Astrocyte (in vitro differentiated cells and primary cell): ENCODE results near the gene CFAP43. TPM values are rescaled to one million over a fixed set of nuclear protein-coding genes. Genes with fewer than 3 reads are reported as not detected.

ENCODE experiments used
- DNase-seq: peaks from one replicate; pipeline ENCODE4 v3.0.0-alpha.2; 2010; ENCODE audit warnings: low read depth
- FAIRE-seq: peaks from 2 replicates; lab custom pipeline; 2011; peaks lifted over from hg19 to GRCh38; lab: Jason Lieb, UNC
- H2AFZ ChIP-seq: 2 replicates; pipeline ENCODE4 v1.6.0; 2012; ENCODE audit warnings: low read depth, low read length, inconsistent platforms
- H3K27ac ChIP-seq: 2 replicates; pipeline ENCODE4 v1.5.1; 2011; ENCODE audit warnings: low read depth, low read length, inconsistent platforms
- H3K27me3 ChIP-seq: 2 replicates; pipeline ENCODE4 v1.6.0; 2011; ENCODE audit warnings: low read length, inconsistent platforms; ENCODE audit not compliant: insufficient read depth
- H3K36me3 ChIP-seq: 2 replicates; pipeline ENCODE4 v1.5.1; 2011; ENCODE audit warnings: low read length, inconsistent platforms; ENCODE audit not compliant: insufficient read depth
- H3K4me1 ChIP-seq: 2 replicates; pipeline ENCODE4 v1.5.1; 2011; ENCODE audit warnings: low read length, inconsistent platforms; ENCODE audit not compliant: insufficient read depth
- H3K4me2 ChIP-seq: 2 replicates; pipeline ENCODE4 v1.6.0; 2012; ENCODE audit warnings: low read length, inconsistent platforms
- H3K4me3 ChIP-seq: 2 replicates; pipeline ENCODE4 v1.5.1; 2011; ENCODE audit warnings: low read depth, mild to moderate bottlenecking, low read length, inconsistent platforms; ENCODE audit not compliant: insufficient read depth
- H3K79me2 ChIP-seq: 2 replicates; pipeline ENCODE4 v1.6.0; 2012; ENCODE audit warnings: mild to moderate bottlenecking, low read length, inconsistent platforms; ENCODE audit not compliant: insufficient read depth
- H3K9ac ChIP-seq: 2 replicates; pipeline ENCODE4 v1.6.0; 2012; ENCODE audit warnings: mild to moderate bottlenecking, low read length, inconsistent platforms
- H3K9me3 ChIP-seq: 2 replicates; pipeline ENCODE4 v1.5.1; 2012; ENCODE audit warnings: low read depth, mild to moderate bottlenecking, low read length, inconsistent platforms; ENCODE audit not compliant: insufficient read depth
- H4K20me1 ChIP-seq: 2 replicates; pipeline ENCODE4 v1.6.0; 2012; ENCODE audit warnings: low read length, inconsistent platforms; ENCODE audit not compliant: insufficient read depth
- H3K27ac Mint-ChIP-seq: one replicate; pipeline ENCODE4 v1.8.0; 2021; ENCODE audit warnings: mild to moderate bottlenecking, mixed read lengths; ENCODE audit not compliant: unreplicated experiment
- H3K27me3 Mint-ChIP-seq: one replicate; pipeline ENCODE4 v1.8.0; 2021; ENCODE audit warnings: low read depth, mixed read lengths; ENCODE audit not compliant: unreplicated experiment
- H3K36me3 Mint-ChIP-seq: one replicate; pipeline ENCODE4 v1.8.0; 2021; ENCODE audit warnings: low read depth, mixed read lengths; ENCODE audit not compliant: unreplicated experiment
- H3K4me1 Mint-ChIP-seq: one replicate; pipeline ENCODE4 v1.8.0; 2021; ENCODE audit warnings: low read depth, mixed read lengths; ENCODE audit not compliant: unreplicated experiment
- H3K4me3 Mint-ChIP-seq: one replicate; pipeline ENCODE4 v1.8.0; 2021; ENCODE audit warnings: mild to moderate bottlenecking, moderate library complexity, mixed read lengths; ENCODE audit not compliant: unreplicated experiment
- H3K9me3 Mint-ChIP-seq: one replicate; pipeline ENCODE4 v1.8.0; 2021; ENCODE audit warnings: mild to moderate bottlenecking, mixed read lengths; ENCODE audit not compliant: unreplicated experiment
- CTCF ChIP-seq: IDR thresholded peaks from 2 replicates; pipeline ENCODE4 v1.5.1; 2011; ENCODE audit warnings: low read depth, mild to moderate bottlenecking, inconsistent platforms, low read length, moderate library complexity; ENCODE audit not compliant: insufficient read depth
- EZH2 ChIP-seq: IDR thresholded peaks from 2 replicates; pipeline ENCODE4 v1.6.1; 2012; ENCODE audit warnings: mild to moderate bottlenecking, low read length, inconsistent platforms; ENCODE audit not compliant: insufficient read depth
- total RNA-seq: library from RNA; stranded (reverse); gene quantifications from 2 replicates; pipeline ENCODE4 v1.2.1, GENCODE V29; 2021

CFAP43 gene
- total RNA-seq, 1 donor from 2014 or later, result 0.27 TPM

- DNase-seq, result peak; percentile 36
- H2AFZ ChIP-seq, result no peak overlapping the region
- peak overlapping the region; percentile 43 for H3K4me2 ChIP-seq
Measured at GRCh38 chr10:104098358-104098925, 133.7 kb downstream of the CFAP43 start.

GRCh38 chr10:104096692-104097091 is 135.5 kb downstream of the CFAP43 start:
- Histone ChIP-seq H3K9me3 (no peaks in the 10 kb centered on the region), H3K36me3 (no peaks in the 10 kb centered on the region), H4K20me1 (no peaks in the 10 kb centered on the region), H3K4me2 (no peak overlapping the region), H3K27ac (no peak overlapping the region), H3K9ac (no peak overlapping the region), H3K4me1 (peaks cover 9% of the 10 kb centered on the region), H3K79me2 (no peaks in the 10 kb centered on the region), H3K27me3 (no peaks in the 10 kb centered on the region), H2AFZ (no peak overlapping the region), H3K4me3 (no peak overlapping the region)
- H3K9me3 Mint-ChIP-seq, result peaks cover 6% of the 10 kb centered on the region
- H3K27me3 Mint-ChIP-seq, result no peaks in the 10 kb centered on the region
- DNase-seq (no peak), FAIRE-seq (no peak)
- H3K4me1 Mint-ChIP-seq, result peaks cover 19% of the 10 kb centered on the region
- no peak overlapping the region for H3K4me3 Mint-ChIP-seq
- H3K36me3 Mint-ChIP-seq, result no peaks in the 10 kb centered on the region
- no peak overlapping the region for H3K27ac Mint-ChIP-seq
- TF ChIP-seq EZH2, result no peak
- TF ChIP-seq CTCF, result no peak

More at GRCh38 chr10:104098358-104098925, 133.7 kb downstream of the CFAP43 start:
- H3K79me2 ChIP-seq, result no peaks in the 10 kb centered on the region
- no peak overlapping the region for H3K9ac ChIP-seq
- FAIRE-seq, result peak; percentile 9
- H3K4me1 ChIP-seq, result peaks cover 9% of the 10 kb centered on the region
- H3K27ac Mint-ChIP-seq, result peak overlapping the region; percentile 41
- H3K9me3 Mint-ChIP-seq, result peaks cover 4% of the 10 kb centered on the region
- no peak for TF ChIP-seq EZH2
- TF ChIP-seq CTCF, result no peak
- peaks cover 2% of the 10 kb centered on the region for H3K36me3 Mint-ChIP-seq
- peak overlapping the region; percentile 55 for H3K27ac ChIP-seq
- no peaks in the 10 kb centered on the region for H3K9me3 ChIP-seq
- H3K4me3 ChIP-seq, result no peak overlapping the region
- no peaks in the 10 kb centered on the region for H4K20me1 ChIP-seq
- peaks cover 2% of the 10 kb centered on the region for H3K27me3 Mint-ChIP-seq
- H3K4me1 Mint-ChIP-seq, result peaks cover 19% of the 10 kb centered on the region
- no peaks in the 10 kb centered on the region for H3K36me3 ChIP-seq
- H3K27me3 ChIP-seq, result no peaks in the 10 kb centered on the region
- H3K4me3 Mint-ChIP-seq, result peak overlapping the region; percentile 27

GRCh38 chr10:104092749-104093148 is 139.4 kb downstream of the CFAP43 start:
- no peaks in the 10 kb centered on the region for H3K36me3 Mint-ChIP-seq

More at GRCh38 chr10:104092749-104093148, 139.4 kb downstream of the CFAP43 start:
- H3K9ac ChIP-seq, result no peak overlapping the region
- no peak overlapping the region for H3K4me3 ChIP-seq
- no peaks in the 10 kb centered on the region for H3K79me2 ChIP-seq
- no peak overlapping the region for H3K4me2 ChIP-seq
- H3K9me3 ChIP-seq, result no peaks in the 10 kb centered on the region
- H3K4me3 Mint-ChIP-seq, result no peak overlapping the region
- no peak overlapping the region for H3K27ac ChIP-seq
- no peak overlapping the region for H3K27ac Mint-ChIP-seq
- H3K9me3 Mint-ChIP-seq, result peaks cover 13% of the 10 kb centered on the region
- no peaks in the 10 kb centered on the region for H3K27me3 ChIP-seq
- DNase-seq (no peak), FAIRE-seq (no peak)
- no peaks in the 10 kb centered on the region for H4K20me1 ChIP-seq
- H3K36me3 ChIP-seq, result no peaks in the 10 kb centered on the region
- no peak overlapping the region for H2AFZ ChIP-seq
- H3K4me1 Mint-ChIP-seq, result peaks cover 8% of the 10 kb centered on the region
- TF ChIP-seq EZH2 (no peak), CTCF (no peak)
- H3K4me1 ChIP-seq, result no peaks in the 10 kb centered on the region
- H3K27me3 Mint-ChIP-seq, result no peaks in the 10 kb centered on the region
